Forelimb muscle (tissue), 1 donor: Measurements from ENCODE around the gene LSM8. TPM values are rescaled to one million over a fixed set of nuclear protein-coding genes. Genes with fewer than 3 reads are reported as not detected.
"Not testable (repeated sequence)": the region's sequence is repeated elsewhere in the genome, so short reads cannot be mapped to it uniquely, and the experiment has no call there.

ENCODE experiments used
- DNase-seq: peaks from one replicate; pipeline ENCODE4 v3.0.0-alpha.2; 2013; ENCODE audit warnings: low read depth
- polyA plus RNA-seq: library from polyadenylated mRNA; unstranded; fragments of 120-200 nt; gene quantifications from one replicate; pipeline ENCODE4 v1.2.1, GENCODE V29; 2013; ENCODE audit not compliant: insufficient read length

The LSM8 gene
- 38.5 TPM for polyA plus RNA-seq

DNA sequence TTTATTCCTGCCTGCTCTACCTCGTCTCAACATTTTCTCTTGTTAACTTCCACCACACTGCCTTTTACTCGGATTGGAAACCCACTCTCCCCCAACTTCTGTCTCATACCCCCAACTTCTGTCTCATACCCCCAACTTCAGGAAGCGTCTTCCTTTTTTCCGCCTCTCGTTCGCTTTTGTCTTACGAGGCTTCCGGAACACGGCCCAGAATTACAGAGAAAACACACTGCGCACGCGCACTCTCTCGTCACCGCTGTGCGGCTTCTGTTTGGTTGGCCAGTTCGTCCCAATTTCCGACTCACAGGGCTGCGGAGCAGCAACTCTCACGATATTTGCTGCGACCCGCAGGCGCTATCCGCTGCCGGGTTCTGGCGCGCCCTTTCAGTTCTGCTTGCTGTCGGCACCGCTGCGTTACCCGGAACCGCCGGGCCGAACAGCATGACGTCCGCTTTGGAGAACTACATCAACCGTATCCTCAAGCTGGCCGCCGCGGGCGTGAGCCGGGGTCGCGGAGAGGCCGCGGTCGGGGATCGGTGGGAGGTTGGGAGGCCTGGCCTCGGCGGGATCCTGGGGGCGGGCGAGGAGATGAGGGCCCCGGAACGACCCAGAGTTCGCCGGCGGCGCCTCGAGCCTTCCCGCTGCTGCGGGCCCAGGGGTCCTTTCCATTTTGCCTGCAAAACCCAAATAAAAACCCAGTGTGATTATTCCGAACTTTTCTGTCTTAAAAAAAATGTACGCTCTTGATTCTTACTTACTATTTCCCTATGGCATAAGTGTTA is at the start of gene LSM8:
TSS of gene LSM8 (plus strand) at position 379 of the 779 bp plus-strand sequence. CDS start at position 439, 60 bp downstream.
- DNase-seq: peak; percentile 99

DNA sequence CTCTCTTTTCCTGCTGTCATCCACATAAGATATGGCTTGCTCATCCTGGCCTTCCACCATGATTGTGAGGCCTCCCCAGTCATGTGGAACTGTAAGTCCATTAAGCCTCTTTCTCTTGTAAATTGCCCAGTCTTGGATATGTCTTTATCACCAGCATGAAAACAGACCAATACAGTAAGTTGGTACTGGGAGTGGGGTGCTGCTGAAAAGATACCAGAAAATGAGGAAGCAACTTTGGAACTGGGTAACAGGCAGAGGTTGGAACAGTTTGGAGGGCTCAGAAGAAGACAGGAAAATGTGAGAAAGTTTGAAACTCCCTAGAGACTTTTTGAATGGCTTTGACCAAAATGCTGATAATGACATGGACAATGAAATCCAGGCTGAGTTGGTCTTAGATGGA is 49.5 kb upstream of the LSM8 start:
- DNase-seq: not testable (repeated sequence)

DNA sequence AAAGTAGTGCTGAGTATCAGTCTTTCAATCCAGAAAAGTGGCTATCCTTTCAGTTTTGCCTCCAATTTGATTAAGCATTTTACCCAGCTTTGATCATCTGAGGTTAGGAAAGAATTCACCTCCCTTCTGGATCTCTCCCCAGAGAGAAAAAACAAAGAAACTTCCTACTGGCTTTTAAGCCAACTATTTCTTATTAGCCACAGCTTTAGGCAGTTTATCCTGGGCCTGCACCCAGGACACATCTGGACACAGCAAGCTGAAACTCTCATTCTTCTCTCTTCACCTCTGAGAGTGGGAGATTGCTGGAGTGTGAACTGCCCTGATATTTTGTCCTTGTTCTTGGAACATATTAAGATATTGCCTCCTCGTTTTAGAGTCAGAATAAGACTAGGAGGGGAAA is 43.5 kb upstream of the LSM8 start:
- no peak for DNase-seq

DNA sequence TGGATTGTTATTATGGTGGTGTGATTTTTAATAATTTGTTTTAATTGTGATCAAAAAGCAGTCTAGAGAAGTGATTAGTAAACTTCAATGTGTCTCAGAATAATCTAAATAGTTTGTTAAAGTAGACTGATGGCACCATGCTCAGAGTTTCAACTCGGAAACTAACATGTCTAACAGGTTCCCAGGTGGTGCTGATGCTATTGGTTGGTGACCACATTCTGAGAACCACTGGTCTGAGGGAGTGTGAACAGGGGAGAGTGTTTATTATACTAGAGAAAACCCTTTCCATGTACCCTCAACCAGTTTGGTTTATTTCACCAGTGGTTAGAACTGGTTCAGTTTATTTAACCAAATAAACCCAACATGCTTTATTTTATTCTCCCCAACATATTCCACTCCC is 42.0 kb upstream of the LSM8 start:
- DNase-seq: no peak

DNA sequence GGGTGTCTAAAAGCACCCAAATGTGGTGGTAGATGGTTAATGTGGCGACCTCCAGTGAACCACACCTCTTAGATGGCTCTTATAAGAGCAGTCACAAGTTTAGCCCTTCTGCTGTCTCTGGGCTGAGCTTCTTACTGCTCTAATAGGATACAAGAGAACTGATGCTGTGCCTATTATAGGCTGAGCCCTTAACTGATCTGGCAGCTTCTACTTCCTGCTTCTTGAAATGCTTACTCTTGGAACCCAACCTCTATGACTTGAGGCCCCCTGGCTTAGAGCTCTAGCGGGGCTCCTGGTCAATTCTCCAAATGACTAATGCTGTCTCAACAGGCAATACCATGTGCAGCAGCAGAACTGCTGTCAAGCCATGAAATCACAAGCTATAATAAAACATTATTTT is 35.0 kb upstream of the LSM8 start:
- DNase-seq: no peak

DNA sequence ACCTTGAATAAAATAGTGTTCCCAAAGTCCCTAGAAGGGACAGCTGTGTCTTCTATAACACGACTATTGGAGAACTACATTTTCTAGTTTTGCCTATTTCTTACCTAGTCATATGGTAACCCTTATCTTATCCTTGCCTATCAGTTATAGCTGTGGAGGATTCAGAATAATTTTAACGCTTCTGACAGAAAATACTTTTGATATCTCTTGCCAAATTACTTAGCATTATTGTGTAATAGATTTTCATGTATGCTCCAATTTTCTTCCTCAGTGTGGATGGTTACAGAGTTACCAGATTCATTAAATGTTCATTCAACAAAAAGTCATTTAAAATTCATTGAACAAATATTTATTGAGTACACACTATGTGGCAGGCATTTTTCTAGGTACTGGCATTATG is 34.6 kb upstream of the LSM8 start:
- DNase-seq: no peak

DNA sequence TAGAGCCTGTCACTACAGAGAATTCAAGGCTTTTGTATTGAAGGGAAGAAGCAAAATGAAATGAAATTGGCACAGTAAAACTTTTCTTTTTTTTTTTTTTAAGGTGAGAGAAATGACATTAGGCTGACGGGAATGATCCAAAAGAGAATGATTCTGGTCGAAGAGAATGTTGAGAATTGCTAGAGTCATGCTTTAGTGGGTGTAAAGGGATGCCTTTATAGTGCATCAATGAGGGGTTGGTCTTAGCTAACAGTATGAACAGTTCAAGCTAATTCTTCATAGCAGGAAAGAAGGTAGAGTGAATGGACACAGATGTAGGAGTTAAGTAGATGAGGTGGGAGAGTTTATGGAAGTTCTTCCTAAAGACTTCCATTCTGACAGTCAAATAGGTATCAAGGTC is 32.3 kb upstream of the LSM8 start:
- DNase-seq: no peak

DNA sequence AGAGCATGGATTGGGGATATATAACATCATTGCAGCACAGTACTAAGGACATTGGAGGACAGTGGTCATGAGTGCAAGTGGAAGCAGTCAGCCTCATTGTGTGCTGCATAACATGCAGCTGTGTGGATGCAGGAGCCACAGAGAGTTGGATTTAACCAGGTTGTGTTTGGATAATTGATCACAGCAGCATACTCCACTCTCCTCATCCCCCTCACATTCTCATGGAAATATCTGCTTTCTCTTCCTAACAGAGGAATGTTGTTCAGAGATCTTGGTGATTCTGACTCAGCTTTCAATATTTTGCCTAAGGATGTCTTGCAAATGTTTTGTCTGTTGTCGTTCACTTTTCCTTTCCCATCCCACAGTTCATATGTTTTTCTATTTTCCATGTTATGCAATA is 31.8 kb upstream of the LSM8 start:
- DNase-seq: no peak

DNA sequence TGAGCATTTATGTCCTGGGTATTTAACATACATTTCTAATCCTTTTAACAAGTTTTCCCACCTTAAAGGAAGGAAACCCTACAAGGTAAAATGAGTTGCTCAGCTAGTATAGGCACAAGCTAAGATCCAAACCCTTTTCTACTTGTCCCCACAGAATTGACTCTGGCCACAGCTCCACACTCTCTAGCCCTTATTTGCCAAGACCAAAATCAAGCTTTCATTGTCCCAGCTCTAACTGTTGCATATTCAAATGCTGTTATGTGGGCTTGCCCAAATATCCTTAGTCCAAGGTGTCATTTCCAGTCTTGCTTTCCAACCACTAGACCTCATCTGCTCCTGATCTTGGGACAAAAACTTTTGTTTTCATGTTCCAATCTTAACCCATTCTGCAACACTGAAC is 31.3 kb upstream of the LSM8 start:
- DNase-seq: no peak

DNA sequence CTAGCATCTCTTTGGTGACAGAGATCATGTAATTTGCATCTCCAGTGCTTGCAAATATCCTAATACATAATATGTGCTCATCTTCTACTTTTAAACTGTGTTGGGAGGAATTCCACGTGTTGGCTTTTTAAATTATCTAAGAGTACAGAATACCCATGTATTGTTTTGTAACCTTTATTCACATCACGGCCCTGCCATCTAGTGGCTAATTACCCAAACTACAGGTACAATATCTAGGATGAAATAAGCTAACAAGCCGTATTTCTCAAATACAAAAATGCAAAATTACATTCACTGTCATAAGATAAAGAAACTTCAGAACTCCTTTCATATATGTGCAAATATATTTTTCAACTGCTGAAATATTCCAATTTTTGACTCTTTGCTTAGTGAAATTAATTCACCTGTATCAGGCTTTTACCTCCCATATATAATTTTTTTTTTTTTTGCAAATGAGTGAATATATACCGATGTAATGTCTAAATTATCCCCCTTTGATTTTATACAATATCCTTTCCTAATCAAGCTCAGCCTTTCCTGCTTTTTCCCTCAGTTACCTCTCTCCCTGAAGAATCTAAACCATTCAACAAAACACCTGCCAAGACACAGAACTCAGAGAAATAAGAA is 30.3 kb upstream of the LSM8 start:
- DNase-seq: no peak

DNA sequence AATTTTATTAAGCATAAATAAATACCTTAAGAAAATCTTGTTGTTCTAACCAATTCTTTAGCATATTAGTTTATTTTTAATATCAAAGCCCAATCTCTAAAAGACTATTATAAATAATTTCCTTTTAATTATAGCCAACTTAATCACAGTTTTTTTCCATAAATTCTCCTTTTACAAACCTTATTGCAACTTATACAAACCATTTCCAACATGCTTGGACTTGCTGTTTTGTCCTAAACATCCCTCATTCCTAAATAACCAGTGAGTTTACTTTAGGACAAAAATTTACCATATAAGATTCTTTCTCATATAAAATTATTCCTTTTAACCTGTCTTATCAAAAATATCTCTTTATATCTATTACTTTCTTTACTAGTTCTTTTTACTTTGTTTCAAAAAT is 25.2 kb upstream of the LSM8 start:
- no peak for DNase-seq

DNA sequence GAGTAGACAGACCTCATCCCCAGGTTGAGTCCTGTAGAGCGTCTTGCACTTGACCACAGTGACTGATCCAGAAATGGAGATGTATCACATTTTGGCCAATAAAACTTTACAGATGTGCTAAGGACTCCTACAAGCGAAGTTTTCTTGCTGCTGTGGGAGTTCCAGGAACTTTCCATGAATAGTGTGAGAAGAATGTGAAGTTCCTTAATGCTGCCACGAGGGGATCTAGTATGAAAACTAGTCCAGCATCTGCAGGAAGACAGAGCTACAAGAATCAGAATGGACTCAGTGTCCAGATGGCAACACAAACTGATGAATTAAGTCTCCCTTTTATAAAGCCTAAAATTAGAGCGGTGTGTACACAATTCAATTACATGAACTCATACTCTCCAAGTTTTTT is 14.8 kb upstream of the LSM8 start:
- no peak for DNase-seq

DNA sequence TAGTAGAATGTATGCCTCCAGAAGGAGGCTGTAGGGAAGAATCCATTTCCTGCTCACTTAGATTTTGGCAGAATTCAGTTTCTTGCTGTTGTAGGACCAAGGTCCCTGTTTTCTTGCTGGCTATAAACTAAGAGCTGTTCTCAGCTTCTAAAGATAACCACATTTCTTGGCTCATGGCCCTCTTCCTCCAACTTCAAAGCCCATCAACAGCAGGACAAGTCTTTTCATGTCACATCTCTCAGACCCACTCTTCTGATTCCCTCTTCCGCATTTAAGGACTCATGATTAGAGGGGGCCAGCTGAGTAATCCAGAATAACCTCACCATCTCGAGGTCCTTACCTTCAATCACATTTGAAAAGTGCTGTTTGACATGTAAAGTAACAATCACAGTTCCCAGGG is 8.2 kb upstream of the LSM8 start:
- no peak for DNase-seq

DNA sequence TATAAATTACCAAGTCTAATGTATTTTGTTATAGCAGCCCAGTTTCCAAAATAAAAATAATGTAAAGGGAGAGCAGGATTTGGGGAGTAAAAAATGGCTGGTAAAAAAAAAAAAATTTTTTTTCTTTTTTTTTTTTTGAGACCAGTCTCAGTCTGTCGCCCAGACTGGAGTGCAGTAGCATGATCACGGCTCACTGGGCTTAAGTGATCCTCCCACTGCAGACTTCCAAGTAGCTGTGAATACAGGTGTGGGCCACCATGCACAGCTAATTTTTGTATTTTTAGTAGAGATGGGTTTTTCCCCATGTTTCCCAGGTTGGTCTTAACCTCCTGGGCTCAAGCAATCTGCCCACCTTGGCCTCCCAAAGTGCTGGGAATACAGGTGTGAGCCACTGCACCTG is 4.8 kb upstream of the LSM8 start:
- DNase-seq: no peak

DNA sequence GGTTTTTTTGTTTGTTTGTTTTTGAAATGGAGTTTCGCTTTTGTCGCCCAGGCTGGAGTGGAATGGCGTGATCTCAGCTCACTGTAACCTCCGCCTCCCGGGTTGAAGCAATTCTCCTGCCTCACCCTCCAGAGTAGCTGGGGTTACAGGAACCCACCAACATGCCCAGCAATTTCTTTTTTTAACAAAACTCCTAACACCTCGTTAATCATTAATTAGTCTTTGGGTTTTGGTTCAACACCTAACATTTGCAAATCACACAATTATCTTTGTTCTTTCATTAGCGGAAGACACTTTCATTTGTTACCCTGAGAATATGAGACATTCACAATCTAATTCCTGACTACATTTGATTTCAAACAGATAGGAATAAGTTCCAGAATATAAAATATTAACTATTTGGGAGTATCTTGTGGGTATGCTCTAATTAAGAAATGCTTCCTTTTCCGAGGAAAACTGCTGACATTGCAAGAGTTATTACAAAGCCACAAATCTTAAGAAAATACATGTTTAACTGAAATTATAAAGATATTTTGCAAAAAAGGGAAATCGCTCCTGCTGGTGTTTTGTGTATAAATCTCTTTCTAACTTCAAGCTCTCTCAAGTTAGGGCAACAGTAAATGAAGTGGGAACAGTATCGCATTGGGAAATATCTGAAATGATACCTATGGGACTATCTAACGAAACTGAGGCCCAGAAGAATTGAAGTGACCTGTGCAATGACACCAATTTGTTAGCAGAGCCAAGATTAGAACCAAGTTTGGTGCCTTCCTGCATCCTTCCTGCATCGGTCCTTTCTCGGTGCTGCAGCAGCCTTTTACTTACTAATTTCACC is 1.2 kb upstream of the LSM8 start:
- DNase-seq: no peak

DNA sequence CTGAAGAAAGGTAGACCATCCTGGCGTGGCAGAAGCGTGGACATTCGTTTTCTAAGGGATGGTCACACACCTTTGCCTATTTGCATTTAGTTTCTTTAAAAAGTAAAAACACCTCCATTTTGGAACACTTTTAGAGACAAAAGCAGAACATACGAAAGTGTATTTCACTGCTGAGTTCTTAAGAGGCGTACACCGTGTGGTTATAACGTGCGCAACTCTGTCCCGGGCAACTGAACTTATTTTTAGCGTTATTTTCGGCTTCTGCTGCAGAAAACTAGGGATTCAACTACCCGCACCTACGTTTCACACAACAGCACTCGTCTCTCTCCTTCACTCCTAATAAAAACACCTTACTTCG is 557 bp upstream of the LSM8 start:
- no peak for DNase-seq

DNA sequence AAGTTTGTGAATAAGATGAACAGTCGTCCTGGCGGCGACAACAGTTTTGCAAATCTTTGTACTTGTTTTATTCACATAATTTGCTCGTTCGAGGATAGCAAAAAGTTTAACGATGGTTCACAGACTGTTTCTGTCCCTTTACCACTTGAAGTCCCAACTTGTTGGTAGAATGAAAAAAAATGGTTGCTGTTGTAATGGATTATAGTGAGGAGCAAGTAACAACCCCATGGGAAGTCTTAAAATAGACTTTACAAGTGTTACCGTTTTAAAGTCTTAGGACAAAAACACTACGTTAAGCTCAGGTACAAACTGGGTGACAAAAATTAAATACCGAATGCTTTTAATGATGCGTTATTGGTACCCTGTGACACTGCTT is 589 bp downstream of the LSM8 start:
- DNase-seq: no peak

DNA sequence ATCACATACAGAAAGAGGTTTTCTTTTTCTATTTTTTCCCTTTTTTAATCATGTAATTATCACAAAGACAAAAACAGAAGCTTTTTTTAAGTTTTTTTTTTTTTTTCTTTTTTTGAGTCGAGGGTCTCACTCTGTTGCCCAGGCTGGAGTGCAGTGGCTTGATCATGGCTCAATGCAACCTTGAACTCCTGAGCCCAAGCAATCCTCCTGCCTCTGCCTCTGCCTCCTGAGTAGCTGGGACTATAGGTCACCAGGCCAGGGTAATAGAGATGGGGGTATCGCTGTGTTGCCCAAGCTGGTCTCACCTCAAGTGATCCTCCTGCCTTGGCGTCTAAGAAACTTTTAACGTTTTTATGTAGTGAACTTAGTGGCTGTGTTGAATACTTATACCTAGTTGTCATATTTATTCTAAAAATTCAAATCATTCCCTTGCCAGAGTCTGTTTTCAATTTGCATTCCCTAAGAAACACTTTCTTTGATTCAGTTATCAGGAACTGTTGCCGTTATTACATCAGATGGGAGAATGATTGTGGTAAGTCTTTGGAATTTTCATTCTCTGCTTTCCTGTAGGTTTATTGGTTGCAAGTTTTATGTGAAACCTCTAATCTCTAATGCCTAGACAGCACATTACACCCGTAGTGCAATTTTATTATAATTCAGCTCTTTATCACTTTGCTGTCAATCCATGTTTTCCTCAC is 1.3 kb downstream of the LSM8 start:
- DNase-seq: no peak

DNA sequence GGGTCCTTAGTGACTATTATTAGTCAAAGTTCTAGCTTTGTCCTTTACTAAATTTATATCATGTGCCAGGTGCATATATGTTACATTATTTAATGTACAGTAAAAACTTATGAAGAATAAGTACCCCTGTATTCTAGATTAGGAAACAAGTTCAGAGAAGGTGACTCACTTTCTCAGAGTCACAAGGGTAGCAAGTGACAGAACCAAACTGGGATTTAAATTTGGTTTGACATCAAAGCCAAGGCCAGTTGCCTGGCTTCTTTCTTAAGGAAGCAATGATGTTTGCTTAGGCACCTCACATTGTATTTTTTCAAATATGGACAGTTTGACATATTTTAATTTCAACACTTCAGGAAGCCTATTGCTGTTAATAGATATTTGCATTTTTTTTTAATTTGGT is 2.5 kb downstream of the LSM8 start:
- no peak for DNase-seq

DNA sequence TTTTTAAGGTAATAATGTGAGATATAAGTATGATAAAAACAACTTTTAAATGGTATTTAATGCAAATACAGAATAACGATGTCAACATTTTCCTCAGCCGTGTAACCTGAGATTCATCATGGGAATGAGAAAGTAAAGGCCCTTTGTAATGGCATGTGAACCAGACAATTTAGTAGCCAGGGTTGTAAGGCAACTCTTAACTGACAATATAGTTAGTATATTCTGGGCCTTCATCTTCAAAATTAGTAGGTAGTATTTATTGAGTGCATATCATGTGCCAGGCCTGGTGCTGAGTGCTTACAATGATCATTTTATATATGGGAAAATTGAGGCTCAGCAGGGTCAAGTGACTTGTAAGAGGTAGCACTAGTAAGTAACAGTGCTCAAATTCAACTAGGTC is 10.6 kb downstream of the LSM8 start:
- no peak for DNase-seq

DNA sequence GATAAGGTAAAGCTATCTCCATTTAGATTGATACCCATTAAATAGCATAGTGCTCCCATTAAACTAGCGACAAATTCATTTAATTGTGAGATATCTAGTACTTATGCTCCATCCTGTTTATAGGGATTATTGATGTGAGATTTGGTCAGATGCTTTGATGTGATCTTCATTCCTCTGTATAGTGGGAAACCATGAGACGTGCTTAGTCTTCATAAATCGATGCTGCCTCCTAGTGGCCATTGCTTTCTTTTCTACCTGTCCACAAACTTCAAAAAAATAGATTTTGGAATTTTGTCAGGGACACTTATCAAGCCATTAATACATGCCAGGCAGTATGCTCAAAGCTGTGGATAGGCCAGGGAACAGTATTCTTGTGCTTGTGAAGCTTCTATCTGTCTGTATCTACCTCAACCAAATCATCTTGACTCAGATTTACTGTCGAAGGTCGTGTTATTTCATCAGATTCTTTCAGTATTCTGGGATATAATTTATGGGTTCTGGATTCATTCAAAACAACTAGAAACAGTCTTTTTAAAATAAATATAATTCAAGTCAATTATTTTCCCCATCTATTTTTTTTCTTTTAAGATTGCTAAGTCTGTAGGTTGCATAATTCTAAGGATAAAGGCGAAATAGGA is 12.0 kb downstream of the LSM8 start:
- no peak for DNase-seq

DNA sequence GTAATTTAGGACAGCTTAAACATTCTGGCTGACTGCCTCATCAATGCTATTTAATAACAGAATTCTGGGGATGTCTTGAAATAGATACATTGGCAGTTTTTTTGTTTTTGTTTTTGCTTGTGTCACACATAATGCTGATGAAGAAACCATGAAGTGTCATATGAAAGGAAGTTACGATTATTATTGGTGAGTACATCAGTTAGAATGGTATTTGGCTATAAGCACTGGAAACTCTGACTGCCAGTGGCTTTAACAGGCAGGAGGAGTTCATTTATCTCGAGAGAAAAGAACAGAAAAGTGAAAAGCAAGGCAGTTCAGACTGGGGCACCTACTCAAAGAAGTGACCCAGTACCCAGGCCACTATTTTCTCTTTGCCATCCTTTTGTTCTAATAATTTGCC is 18.1 kb downstream of the LSM8 start:
- DNase-seq: no peak
